Mesenchymal stem cell (in vitro differentiated cells and primary cell): ENCODE data around the gene PLCXD3.

Source experiments
- DNase-seq: peaks from one replicate; pipeline ENCODE4 v3.0.0-alpha.2; 2013
- H2AFZ ChIP-seq: one replicate; pipeline ENCODE4 v1.6.1; 2013; ENCODE audit warnings: low read depth, mild to moderate bottlenecking, control low read depth, inconsistent platforms, low read length, moderate library complexity
- H2AK5ac ChIP-seq: 2 replicates; pipeline ENCODE4 v1.6.1; 2013; ENCODE audit warnings: low read length, moderate library complexity, mild to moderate bottlenecking, inconsistent platforms; ENCODE audit not compliant: severe bottlenecking
- H2BK120ac ChIP-seq: one replicate; pipeline ENCODE4 v1.6.1; 2013; ENCODE audit warnings: low read depth, mild to moderate bottlenecking, inconsistent platforms, low read length, moderate library complexity
- H2BK12ac ChIP-seq, 2 experiments: one replicate each; pipeline ENCODE4 v1.6.1; 2013; ENCODE audit warnings: inconsistent platforms in 2 of 2, low read length in 2 of 2, mild to moderate bottlenecking in 2 of 2, moderate library complexity in 2 of 2, control low read depth in 1 of 2
- H2BK15ac ChIP-seq: one replicate; pipeline ENCODE4 v1.6.1; 2013; ENCODE audit warnings: mild to moderate bottlenecking, low read depth, inconsistent platforms; ENCODE audit not compliant: poor library complexity, severe bottlenecking
- H2BK5ac ChIP-seq: 2 replicates; pipeline ENCODE4 v1.6.1; 2013; ENCODE audit warnings: low read depth, mild to moderate bottlenecking, low read length, control low read depth, inconsistent platforms; ENCODE audit not compliant: poor library complexity, severe bottlenecking
- H3K14ac ChIP-seq, 2 experiments: one replicate each; pipeline ENCODE4 v1.6.1; 2013; ENCODE audit warnings: inconsistent platforms in 2 of 2, low read length in 2 of 2, control low read depth in 1 of 2, mild to moderate bottlenecking in 1 of 2, moderate library complexity in 1 of 2
- H3K18ac ChIP-seq, 2 experiments: one replicate each; pipeline ENCODE4 v1.6.1; 2013; ENCODE audit warnings: inconsistent platforms in 2 of 2, low read length in 2 of 2, control low read depth in 1 of 2, low read depth in 1 of 2, mild to moderate bottlenecking in 1 of 2
- H3K23ac ChIP-seq, 2 experiments: one replicate each; pipeline ENCODE4 v1.6.1; 2013; ENCODE audit warnings: inconsistent platforms in 2 of 2, low read length in 2 of 2, mild to moderate bottlenecking in 2 of 2, moderate library complexity in 2 of 2, control low read depth in 1 of 2
- H3K27ac ChIP-seq: 2 replicates; pipeline ENCODE4 v1.5.1; 2013; ENCODE audit warnings: mild to moderate bottlenecking, moderate library complexity, low read length, control low read depth, inconsistent platforms; ENCODE audit not compliant: poor library complexity, severe bottlenecking
- H3K27me3 ChIP-seq, 2 experiments: 2 replicates each; pipeline versions ENCODE4 v1.6.1 to v1.7.0; 2013; ENCODE audit warnings: low read length in 2 of 2, mild to moderate bottlenecking in 2 of 2, moderate library complexity in 2 of 2, control low read depth in 1 of 2, inconsistent platforms in 1 of 2; ENCODE audit not compliant: control insufficient read depth in 1 of 2, insufficient read depth in 1 of 2
- H3K36me3 ChIP-seq, 2 experiments: 2 replicates each; pipeline versions ENCODE4 v1.6.1 to v1.7.0; 2013; ENCODE audit warnings: low read length in 2 of 2, control low read depth in 1 of 2, inconsistent platforms in 1 of 2, low read depth in 1 of 2, mild to moderate bottlenecking in 1 of 2; ENCODE audit not compliant: insufficient read depth in 2 of 2, control insufficient read depth in 1 of 2
- H3K4ac ChIP-seq, 2 experiments: one replicate each; pipeline ENCODE4 v1.6.1; 2013; ENCODE audit warnings: inconsistent platforms in 2 of 2, low read length in 2 of 2, mild to moderate bottlenecking in 2 of 2, moderate library complexity in 2 of 2, control low read depth in 1 of 2, low read depth in 1 of 2
- H3K4me1 ChIP-seq: 2 replicates; pipeline ENCODE4 v1.6.1; 2013; ENCODE audit warnings: low read depth, low read length, control low read depth; ENCODE audit not compliant: control insufficient read depth, insufficient read depth
- H3K4me2 ChIP-seq: 2 replicates; pipeline ENCODE4 v1.6.1; 2013; ENCODE audit warnings: low read length, mild to moderate bottlenecking, inconsistent platforms; ENCODE audit not compliant: poor library complexity, severe bottlenecking
- H3K4me3 ChIP-seq, 2 experiments: 2 replicates each; pipeline versions ENCODE4 v1.5.1 to v1.7.0; 2013; ENCODE audit warnings: low read length in 2 of 2, mild to moderate bottlenecking in 2 of 2, control low read depth in 1 of 2, low read depth in 1 of 2; ENCODE audit not compliant: insufficient read depth in 1 of 2
- H3K79me1 ChIP-seq: replicated peaks from 2 replicates; pipeline ENCODE4 v1.6.1; 2013; ENCODE audit warnings: mild to moderate bottlenecking, control low read depth, low read length, inconsistent platforms; ENCODE audit not compliant: poor library complexity, severe bottlenecking
- H3K9ac ChIP-seq: 2 replicates; pipeline ENCODE4 v1.7.0; 2013; ENCODE audit warnings: mild to moderate bottlenecking, low read length, moderate library complexity
- H3K9me3 ChIP-seq: 2 replicates; pipeline ENCODE4 v1.7.0; 2013; ENCODE audit warnings: mild to moderate bottlenecking, low read length; ENCODE audit not compliant: control insufficient read depth
- H4K8ac ChIP-seq: one replicate; pipeline ENCODE4 v1.6.1; 2013; ENCODE audit warnings: inconsistent platforms, mild to moderate bottlenecking, low read length, moderate library complexity
- H4K91ac ChIP-seq: one replicate; pipeline ENCODE4 v1.6.1; 2013; ENCODE audit warnings: mild to moderate bottlenecking, low read length, inconsistent platforms
- WGBS: methylation state at CpG from one replicate; pipeline ENCODE4 v1.1.7; 2013; ENCODE audit warnings: mixed read lengths; 5-methylcytosine and 5-hydroxymethylcytosine counted together

The PLCXD3 gene

DNA sequence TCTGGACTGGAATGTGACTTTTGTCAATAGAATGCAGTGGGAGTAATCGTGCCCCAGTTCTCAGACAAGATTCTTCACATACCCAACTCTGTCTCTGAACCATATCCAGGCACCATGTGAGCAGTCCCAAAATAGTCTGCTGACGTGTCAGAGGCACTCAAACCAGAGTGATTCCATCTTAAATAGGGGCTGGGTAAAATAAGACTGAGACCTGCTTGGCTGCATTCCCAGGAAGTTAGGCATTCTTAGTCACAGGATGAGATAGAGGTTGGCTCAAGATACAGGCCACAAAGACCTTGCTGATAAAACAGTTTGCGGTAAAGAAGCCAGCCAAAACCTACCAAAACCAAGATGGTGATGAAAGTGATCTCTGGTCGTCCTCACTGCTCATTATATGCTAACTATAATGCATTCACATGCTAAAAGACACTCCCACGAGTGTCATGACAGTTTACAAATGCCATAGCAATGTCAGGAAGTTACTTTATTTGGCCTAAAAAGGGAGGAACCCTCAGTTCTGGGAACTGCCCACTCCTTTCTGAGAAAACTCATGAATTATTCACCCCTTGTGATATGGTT lies 16.9 kb upstream of the PLCXD3 start:
- Histone ChIP-seq H3K27me3 (no peaks in the 10 kb centered on the region), H4K91ac (no peak overlapping the region), H3K18ac (no peak overlapping the region), H3K14ac (no peak overlapping the region), H3K4ac (no peak overlapping the region), H3K27ac (no peak overlapping the region), H2BK120ac (no peak overlapping the region), H2BK12ac (no peak overlapping the region), H2BK5ac (no peak overlapping the region), H3K79me1 (no peaks in the 10 kb centered on the region), H2AK5ac (no peak overlapping the region), H3K9me3 (peaks cover 24% of the 10 kb centered on the region), H3K4me3 (no peak overlapping the region), H3K4me2 (no peak overlapping the region), H2BK15ac (no peak overlapping the region), H3K9ac (no peak overlapping the region), H3K36me3 (no peaks in the 10 kb centered on the region), H2AFZ (no peak overlapping the region), H3K23ac (no peak overlapping the region), H4K8ac (no peak overlapping the region), H3K4me1 (no peaks in the 10 kb centered on the region)
- DNase-seq, result no peak
- WGBS, result 32% methylated on average over 5 of the region's 5 CpGs

DNA sequence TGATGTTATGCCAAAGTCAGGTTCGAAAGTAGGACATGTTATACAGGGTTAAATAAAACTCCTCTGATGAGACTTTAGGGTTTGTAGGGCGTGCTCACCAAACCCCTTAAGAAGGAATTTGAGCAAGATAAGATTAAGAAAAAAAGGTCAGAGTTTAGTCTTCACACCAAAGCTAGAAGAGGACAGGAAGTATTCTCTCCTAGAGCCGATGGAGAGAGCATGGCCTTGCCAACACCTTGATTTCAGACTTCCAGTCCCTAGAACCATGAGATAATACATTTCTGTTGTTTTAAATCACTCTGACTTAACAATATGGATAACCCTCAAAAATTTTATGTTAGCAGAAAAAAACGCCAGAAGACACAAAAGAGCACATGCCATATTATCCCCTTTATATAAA lies 16.3 kb upstream of the PLCXD3 start:
- Histone ChIP-seq H3K9me3 (peaks cover 24% of the 10 kb centered on the region), H4K8ac (no peak overlapping the region), H3K4me2 (no peak overlapping the region), H2BK5ac (no peak overlapping the region), H3K4ac (no peak overlapping the region), H2BK15ac (no peak overlapping the region), H3K18ac (no peak overlapping the region), H3K4me3 (no peak overlapping the region), H3K14ac (no peak overlapping the region), H3K27ac (no peak overlapping the region), H2BK12ac (no peak overlapping the region), H2BK120ac (no peak overlapping the region), H3K4me1 (no peaks in the 10 kb centered on the region), H3K27me3 (no peaks in the 10 kb centered on the region), H3K79me1 (no peaks in the 10 kb centered on the region), H3K36me3 (no peaks in the 10 kb centered on the region), H2AK5ac (no peak overlapping the region), H3K23ac (no peak overlapping the region), H2AFZ (no peak overlapping the region), H4K91ac (no peak overlapping the region), H3K9ac (no peak overlapping the region)
- no peak for DNase-seq
- WGBS, result 40% methylated on average over 4 of the region's 4 CpGs

DNA sequence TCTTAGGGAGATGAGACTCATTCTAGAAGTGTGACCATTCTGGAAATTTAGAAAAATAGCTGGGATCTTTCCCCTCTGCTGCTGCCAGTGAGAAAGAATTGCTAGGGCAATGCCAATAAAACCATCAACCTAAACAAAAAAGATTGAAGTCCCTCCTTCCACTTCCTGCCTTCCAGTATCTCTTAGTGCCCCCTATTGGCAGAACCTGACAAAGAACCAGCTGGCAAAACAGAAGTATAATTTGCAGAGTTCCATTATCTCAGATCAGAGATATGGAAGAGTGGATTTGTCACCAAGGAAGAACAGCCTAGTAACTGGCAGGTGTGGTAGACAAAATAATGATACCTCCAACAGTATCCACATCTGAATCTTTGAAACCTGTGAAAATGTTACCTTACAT lies 13.8 kb upstream of the PLCXD3 start:
- Histone ChIP-seq H3K14ac (no peak overlapping the region), H3K36me3 (no peaks in the 10 kb centered on the region), H2BK12ac (no peak overlapping the region), H3K4ac (no peak overlapping the region), H2BK5ac (no peak overlapping the region), H4K8ac (no peak overlapping the region), H3K27ac (no peak overlapping the region), H2BK15ac (no peak overlapping the region), H2AK5ac (no peak overlapping the region), H3K9ac (no peak overlapping the region), H3K9me3 (peaks cover 12% of the 10 kb centered on the region), H3K4me1 (no peaks in the 10 kb centered on the region), H3K27me3 (no peaks in the 10 kb centered on the region), H3K4me3 (no peak overlapping the region), H3K18ac (no peak overlapping the region), H2BK120ac (no peak overlapping the region), H3K79me1 (no peaks in the 10 kb centered on the region), H3K4me2 (no peak overlapping the region), H2AFZ (no peak overlapping the region), H4K91ac (no peak overlapping the region), H3K23ac (no peak overlapping the region)
- no peak for DNase-seq

DNA sequence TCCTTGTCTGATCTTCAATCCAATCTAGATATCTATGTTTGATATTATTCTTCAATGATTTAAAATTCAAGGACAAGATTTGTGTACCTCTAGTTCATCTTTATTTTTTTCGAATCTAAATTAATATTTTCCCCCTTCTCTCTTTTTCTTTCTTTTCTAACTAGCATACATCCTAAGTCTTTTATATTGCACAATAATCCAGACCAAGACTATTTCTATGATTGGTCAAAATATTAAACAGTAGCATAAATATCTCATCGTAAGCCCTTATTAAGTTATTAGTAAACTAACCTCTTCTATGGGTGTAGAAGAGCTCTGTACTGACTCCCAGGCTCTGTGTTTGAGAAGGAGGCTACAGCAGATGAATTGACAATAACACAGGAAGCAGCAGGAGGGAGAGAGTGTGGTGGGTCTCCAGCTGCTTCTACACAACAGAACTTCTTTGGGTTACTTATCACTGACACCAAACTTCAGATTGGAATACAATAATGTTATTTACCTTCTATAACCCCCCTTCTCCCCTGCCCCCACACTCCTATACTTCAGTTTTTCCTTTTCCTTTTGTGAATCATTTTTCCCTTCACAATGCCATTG lies 11.9 kb upstream of the PLCXD3 start:
- Histone ChIP-seq H3K9ac (no peak overlapping the region), H3K36me3 (no peaks in the 10 kb centered on the region), H3K27me3 (no peaks in the 10 kb centered on the region), H2BK5ac (no peak overlapping the region), H3K4ac (no peak overlapping the region), H3K27ac (no peak overlapping the region), H4K91ac (no peak overlapping the region), H3K23ac (no peak overlapping the region), H3K4me3 (no peak overlapping the region), H3K4me1 (no peaks in the 10 kb centered on the region), H3K4me2 (no peak overlapping the region), H4K8ac (no peak overlapping the region), H2AFZ (no peak overlapping the region), H3K18ac (no peak overlapping the region), H3K9me3 (no peaks in the 10 kb centered on the region), H2BK12ac (no peak overlapping the region), H2BK120ac (no peak overlapping the region), H3K14ac (no peak overlapping the region), H2BK15ac (no peak overlapping the region), H2AK5ac (no peak overlapping the region), H3K79me1 (no peaks in the 10 kb centered on the region)
- 43% methylated on average over 1 of the region's 2 CpGs for WGBS
- no peak for DNase-seq
